ENCODE measurements around the gene OR5B2. TPM values are rescaled to one million over a fixed set of nuclear protein-coding genes. Genes with fewer than 3 reads are reported as not detected.

Gene OR5B2
- total RNA-seq, 1 donor from 2014 or later: not detected

GRCh38 chr11:58390551-58391063 lies 37.3 kb downstream of the OR5B2 start:
- H3K27me3 ChIP-seq (ENCODE audit: control insufficient read depth, insufficient read depth, low read length): no peaks in the 10 kb centered on the region
- H3K4me3 ChIP-seq (ENCODE audit: low read depth, low read length): no peak overlapping the region
- DNase-seq (ENCODE audit: low read depth): no peak
- TF ChIP-seq, protein P1, sequence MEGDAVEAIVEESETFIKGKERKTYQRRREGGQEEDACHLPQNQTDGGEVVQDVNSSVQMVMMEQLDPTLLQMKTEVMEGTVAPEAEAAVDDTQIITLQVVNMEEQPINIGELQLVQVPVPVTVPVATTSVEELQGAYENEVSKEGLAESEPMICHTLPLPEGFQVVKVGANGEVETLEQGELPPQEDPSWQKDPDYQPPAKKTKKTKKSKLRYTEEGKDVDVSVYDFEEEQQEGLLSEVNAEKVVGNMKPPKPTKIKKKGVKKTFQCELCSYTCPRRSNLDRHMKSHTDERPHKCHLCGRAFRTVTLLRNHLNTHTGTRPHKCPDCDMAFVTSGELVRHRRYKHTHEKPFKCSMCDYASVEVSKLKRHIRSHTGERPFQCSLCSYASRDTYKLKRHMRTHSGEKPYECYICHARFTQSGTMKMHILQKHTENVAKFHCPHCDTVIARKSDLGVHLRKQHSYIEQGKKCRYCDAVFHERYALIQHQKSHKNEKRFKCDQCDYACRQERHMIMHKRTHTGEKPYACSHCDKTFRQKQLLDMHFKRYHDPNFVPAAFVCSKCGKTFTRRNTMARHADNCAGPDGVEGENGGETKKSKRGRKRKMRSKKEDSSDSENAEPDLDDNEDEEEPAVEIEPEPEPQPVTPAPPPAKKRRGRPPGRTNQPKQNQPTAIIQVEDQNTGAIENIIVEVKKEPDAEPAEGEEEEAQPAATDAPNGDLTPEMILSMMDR (IDR thresholded peaks at IDR 0.05; ENCODE audit: insufficient read depth, low read length, poor library complexity, severe bottlenecking): no peak
- no peaks in the 10 kb centered on the region for H3K36me3 ChIP-seq (ENCODE audit: control insufficient read depth, insufficient read depth, low read length)

Other genes starting within 250 kb of the OR5B2 start
- gene OR9Q2, start 239.1 kb downstream of the OR5B2 start, total RNA-seq: not detected in 2 replicates
- gene OR1S2, start 224.0 kb downstream of the OR5B2 start, total RNA-seq: not detected in 2 replicates
- gene OR1S1, start 215.4 kb downstream of the OR5B2 start, total RNA-seq: not detected in 2 replicates
- not detected in 2 replicates for gene OR10Q1, start 199.2 kb downstream of the OR5B2 start, total RNA-seq
- not detected in 2 replicates for gene OR10W1, start 159.9 kb downstream of the OR5B2 start, total RNA-seq
- not detected in 2 replicates for gene OR5B17, start 69.1 kb downstream of the OR5B2 start, total RNA-seq
- not detected in 2 replicates for gene OR5B3, start 21.2 kb downstream of the OR5B2 start, total RNA-seq
- not detected in 2 replicates for gene OR5B12, start 14.1 kb upstream of the OR5B2 start, total RNA-seq
- gene OR5B21, start 80.0 kb upstream of the OR5B2 start, total RNA-seq: not detected in 2 replicates
- 5.8 and 5.9 TPM in 2 replicates for gene LPXN, start 147.7 kb upstream of the OR5B2 start, total RNA-seq
- gene ZFP91, start 150.9 kb upstream of the OR5B2 start, total RNA-seq: 37.1 and 38.6 TPM in 2 replicates
- 0.96 and 1.1 TPM in 2 replicates for gene CNTF, start 194.5 kb upstream of the OR5B2 start, total RNA-seq

Data from kidney epithelial cell (primary cell).